ENCODE results near the gene ZNF618. TPM values are rescaled to one million over a fixed set of nuclear protein-coding genes. Genes with fewer than 3 reads are reported as not detected.

Gene ZNF618
- total and polyA plus RNA-seq, 2 experiments from 2014 or later = 2.3 to 5.1 TPM

DNA sequence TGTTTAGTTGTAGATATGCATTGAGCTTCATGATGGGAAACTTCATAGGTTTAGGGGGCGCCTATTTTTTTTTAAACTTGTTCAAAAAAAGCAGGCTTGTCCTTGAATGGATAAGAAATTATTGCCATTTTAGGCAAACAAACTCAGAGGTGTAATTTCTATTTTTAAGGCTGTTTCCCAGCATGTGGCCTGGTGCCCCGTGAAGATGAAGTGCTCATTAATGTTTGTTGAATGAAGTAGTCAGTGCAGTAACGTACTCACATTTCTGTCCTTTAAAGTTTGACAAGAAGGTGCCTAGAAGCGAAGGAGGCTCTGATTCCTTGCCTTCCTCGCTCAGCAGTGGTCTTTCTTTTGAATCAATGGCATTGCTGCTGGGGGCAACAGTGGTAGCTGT lies 54.3 kb downstream of the ZNF618 start:
- 88 to 91% methylated on average over 5 of the region's 5 CpGs for WGBS, 2 experiments (ENCODE audit: low coverage in 1 of 2, low lambda C conversion rate in 2 of 2, missing lambda C conversion rate in 2 of 2)
- no peak for TF ChIP-seq EZH2 (IDR thresholded peaks at IDR 0.05; ENCODE audit: insufficient read depth, poor library complexity, severe bottlenecking)
- TF ChIP-seq EZH2phosphoT487 (IDR thresholded peaks at IDR 0.05; ENCODE audit: insufficient read depth, low read depth) = no peak
- Histone ChIP-seq H3K4me3 (no peak overlapping the region), H3K4me1 (ENCODE audit: insufficient read depth) (peaks cover 9% of the 10 kb centered on the region; the same call in 1 of the 2 replicates), H3K79me2 (ENCODE audit: insufficient read depth) (peaks cover 90% of the 10 kb centered on the region), H2AFZ (no peak overlapping the region), H3K9ac (no peak overlapping the region), H3K4me2 (ENCODE audit: unreplicated experiment) (no peak overlapping the region), H3K27me3 (replicated peaks; ENCODE audit: insufficient read depth) (no peaks in the 10 kb centered on the region), H3F3A (ENCODE audit: insufficient read depth) (no peaks in the 10 kb centered on the region), H3K9me3 (ENCODE audit: low read depth) (no peaks in the 10 kb centered on the region), H3K36me3 (ENCODE audit: low read depth) (no peaks in the 10 kb centered on the region), H4K20me1 (ENCODE audit: insufficient read depth) (peaks cover 6% of the 10 kb centered on the region; the same call in 1 of the 2 replicates), H3K9me2 (ENCODE audit: insufficient read depth) (no peaks in the 10 kb centered on the region), H3K27ac (no peak overlapping the region)
- in situ Hi-C loops (cut with MboI) = no loop called here
- no peak for DNase-seq

DNA sequence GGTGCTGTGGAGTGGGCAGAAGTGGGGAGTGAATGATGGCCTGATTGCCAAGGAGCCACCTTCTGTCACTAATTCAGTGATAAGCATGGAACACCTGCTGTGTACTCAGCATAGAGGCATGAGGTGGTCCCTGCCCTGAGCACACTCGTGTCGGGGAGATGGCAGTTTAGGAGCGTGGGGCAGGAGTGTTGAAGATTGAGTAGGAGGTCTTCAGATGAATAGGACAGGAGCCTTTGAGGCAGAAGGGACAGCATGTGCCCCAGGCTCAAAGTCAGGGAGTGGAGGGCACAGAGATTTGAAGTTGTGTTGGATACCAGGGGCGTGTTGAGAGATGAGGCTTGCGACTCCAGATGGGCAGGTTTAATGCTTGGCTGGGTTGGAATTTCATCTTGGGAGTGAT lies 55.0 kb downstream of the ZNF618 start:
- 98% methylated on average over 5 of the region's 5 CpGs for WGBS, 2 experiments (ENCODE audit: low coverage in 1 of 2, low lambda C conversion rate in 2 of 2, missing lambda C conversion rate in 2 of 2)
- no peaks in the 10 kb centered on the region for H3K27me3 ChIP-seq (replicated peaks; ENCODE audit: insufficient read depth)
- H3K27ac ChIP-seq = no peak overlapping the region
- H3F3A ChIP-seq (ENCODE audit: insufficient read depth) = no peaks in the 10 kb centered on the region
- H2AFZ ChIP-seq = no peak overlapping the region
- DNase-seq = no peak
- H3K4me1 ChIP-seq (ENCODE audit: insufficient read depth) = peaks cover 9% of the 10 kb centered on the region; the same call in 1 of the 2 replicates
- TF ChIP-seq EZH2phosphoT487 (IDR thresholded peaks at IDR 0.05; ENCODE audit: insufficient read depth, low read depth) = no peak
- no peak for TF ChIP-seq EZH2 (IDR thresholded peaks at IDR 0.05; ENCODE audit: insufficient read depth, poor library complexity, severe bottlenecking)
- H4K20me1 ChIP-seq (ENCODE audit: insufficient read depth) = peaks cover 6% of the 10 kb centered on the region; the same call in 1 of the 2 replicates
- no peak overlapping the region for H3K4me2 ChIP-seq (ENCODE audit: unreplicated experiment)
- in situ Hi-C loops (cut with MboI) = no loop called here
- H3K79me2 ChIP-seq (ENCODE audit: insufficient read depth) = peaks cover 84% of the 10 kb centered on the region
- no peak overlapping the region for H3K9ac ChIP-seq
- no peak overlapping the region for H3K4me3 ChIP-seq
- no peaks in the 10 kb centered on the region for H3K9me2 ChIP-seq (ENCODE audit: insufficient read depth)
- no peaks in the 10 kb centered on the region for H3K9me3 ChIP-seq (ENCODE audit: low read depth)
- no peaks in the 10 kb centered on the region for H3K36me3 ChIP-seq (ENCODE audit: low read depth)

DNA sequence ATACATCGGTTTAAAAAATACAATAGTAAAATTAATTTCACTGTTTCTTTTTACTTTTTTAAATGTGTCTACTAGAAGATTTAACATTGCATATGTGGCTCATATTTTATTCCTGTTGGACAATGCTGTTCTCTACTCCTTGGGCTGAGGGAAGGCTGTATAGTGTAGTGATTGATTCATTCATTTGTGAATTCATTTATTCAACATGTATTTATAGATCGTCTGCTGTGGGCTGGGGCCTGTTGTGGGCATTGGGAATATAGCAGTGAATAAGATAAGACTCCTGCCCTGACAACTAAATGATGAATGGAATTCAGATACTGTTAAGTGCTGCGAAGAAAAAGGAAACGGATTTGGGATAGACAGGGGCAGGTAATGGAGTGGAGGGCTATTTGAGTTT lies 55.7 kb downstream of the ZNF618 start:
- in situ Hi-C loops (cut with MboI) = no loop called here
- TF ChIP-seq EZH2phosphoT487 (IDR thresholded peaks at IDR 0.05; ENCODE audit: insufficient read depth, low read depth) (no peak), EZH2 (IDR thresholded peaks at IDR 0.05; ENCODE audit: insufficient read depth, poor library complexity, severe bottlenecking) (no peak)
- H3F3A ChIP-seq (ENCODE audit: insufficient read depth) = no peaks in the 10 kb centered on the region
- no peak overlapping the region for H2AFZ ChIP-seq
- H3K9me3 ChIP-seq (ENCODE audit: low read depth) = no peaks in the 10 kb centered on the region
- DNase-seq = no peak
- WGBS, 2 experiments (ENCODE audit: low coverage in 1 of 2, low lambda C conversion rate in 2 of 2, missing lambda C conversion rate in 2 of 2) = 96 to 99% methylated on average over 4 of the region's 4 CpGs
- peaks cover 78% of the 10 kb centered on the region for H3K79me2 ChIP-seq (ENCODE audit: insufficient read depth)
- peaks cover 6% of the 10 kb centered on the region; the same call in 1 of the 2 replicates for H4K20me1 ChIP-seq (ENCODE audit: insufficient read depth)
- H3K9me2 ChIP-seq (ENCODE audit: insufficient read depth) = no peaks in the 10 kb centered on the region
- no peaks in the 10 kb centered on the region for H3K27me3 ChIP-seq (replicated peaks; ENCODE audit: insufficient read depth)
- no peak overlapping the region for H3K9ac ChIP-seq
- H3K27ac ChIP-seq = no peak overlapping the region
- no peak overlapping the region for H3K4me3 ChIP-seq
- no peak overlapping the region for H3K4me2 ChIP-seq (ENCODE audit: unreplicated experiment)
- peaks cover 9% of the 10 kb centered on the region; the same call in 1 of the 2 replicates for H3K4me1 ChIP-seq (ENCODE audit: insufficient read depth)
- H3K36me3 ChIP-seq (ENCODE audit: low read depth) = no peaks in the 10 kb centered on the region

DNA sequence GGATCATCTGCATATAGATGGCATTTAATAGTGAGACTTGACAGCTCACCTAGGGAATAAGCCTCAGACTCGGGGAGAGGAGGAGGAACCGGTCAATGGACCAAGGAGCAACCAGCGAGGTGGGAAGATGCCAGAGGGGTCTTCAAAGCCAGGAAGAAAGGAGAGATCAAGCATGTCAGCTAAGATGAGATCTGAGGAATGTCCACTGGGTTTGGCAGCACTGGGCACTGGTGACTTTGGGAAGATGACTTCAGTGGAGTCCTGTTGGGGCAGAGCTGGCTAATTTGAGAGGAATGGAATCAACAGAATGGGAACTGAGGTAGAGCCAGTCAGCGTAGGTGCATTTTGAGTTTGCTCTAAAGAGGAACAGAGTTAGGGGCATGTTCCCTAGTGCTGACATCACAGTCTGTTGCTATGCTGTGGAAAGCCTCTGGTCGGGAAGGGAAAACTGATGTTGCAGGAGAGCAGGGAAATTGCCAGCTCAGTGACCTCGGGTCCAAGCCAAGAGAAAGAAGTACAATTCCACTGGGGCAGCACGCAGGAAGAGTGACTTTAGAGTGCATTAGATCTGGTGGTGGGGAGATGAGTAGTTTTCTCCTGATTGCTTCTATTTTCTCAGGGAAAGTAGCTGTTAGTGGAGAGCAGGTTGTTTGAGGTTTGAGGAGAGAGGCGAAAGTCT lies 56.9 kb downstream of the ZNF618 start:
- Histone ChIP-seq H3K79me2 (ENCODE audit: insufficient read depth) (peaks cover 75% of the 10 kb centered on the region), H2AFZ (no peak overlapping the region), H3K4me2 (ENCODE audit: unreplicated experiment) (no peak overlapping the region), H3K4me1 (ENCODE audit: insufficient read depth) (peaks cover 9% of the 10 kb centered on the region; the same call in 1 of the 2 replicates), H4K20me1 (ENCODE audit: insufficient read depth) (peaks cover 6% of the 10 kb centered on the region; the same call in 1 of the 2 replicates), H3K27ac (no peak overlapping the region), H3K9me2 (ENCODE audit: insufficient read depth) (no peaks in the 10 kb centered on the region), H3K4me3 (no peak overlapping the region), H3K36me3 (ENCODE audit: low read depth) (no peaks in the 10 kb centered on the region), H3K9ac (no peak overlapping the region), H3K27me3 (replicated peaks; ENCODE audit: insufficient read depth) (no peaks in the 10 kb centered on the region), H3K9me3 (ENCODE audit: low read depth) (no peaks in the 10 kb centered on the region), H3F3A (ENCODE audit: insufficient read depth) (no peaks in the 10 kb centered on the region)
- DNase-seq = no peak
- in situ Hi-C loops (cut with MboI) = no loop called here
- no peak for TF ChIP-seq EZH2 (IDR thresholded peaks at IDR 0.05; ENCODE audit: insufficient read depth, poor library complexity, severe bottlenecking)
- no peak for TF ChIP-seq EZH2phosphoT487 (IDR thresholded peaks at IDR 0.05; ENCODE audit: insufficient read depth, low read depth)
- WGBS, 2 experiments (ENCODE audit: low coverage in 1 of 2, low lambda C conversion rate in 2 of 2, missing lambda C conversion rate in 2 of 2) = 96 to 98% methylated on average over 8 of the region's 8 CpGs
